ENCODE data around the gene ERV3-1.

ERV3-1 gene

GRCh38 chr7:65004575-65004974 lies 1.9 kb downstream of the ERV3-1 start:
- no peaks in the 10 kb centered on the region for H3K27me3 ChIP-seq (replicated peaks; ENCODE audit: control insufficient read depth, insufficient read depth, low read length)
- peaks cover 4% of the 10 kb centered on the region for H3K36me3 ChIP-seq (ENCODE audit: control insufficient read depth, insufficient read depth, low read length)
- H3K4me3 ChIP-seq (replicated peaks; ENCODE audit: low read depth, low read length) = no peak overlapping the region
- no peak for DNase-seq (ENCODE audit: extremely low read depth, insufficient read length)
- no peak for TF ChIP-seq CTCF (IDR thresholded peaks at IDR 0.05; ENCODE audit: insufficient read depth, low read length, poor library complexity, severe bottlenecking)

GRCh38 chr7:65002972-65003585 lies 3.4 kb downstream of the ERV3-1 start:
- no peak for DNase-seq (ENCODE audit: extremely low read depth, insufficient read length)
- no peak overlapping the region for H3K4me3 ChIP-seq (replicated peaks; ENCODE audit: low read depth, low read length)
- peaks cover 6% of the 10 kb centered on the region for H3K36me3 ChIP-seq (ENCODE audit: control insufficient read depth, insufficient read depth, low read length)
- no peaks in the 10 kb centered on the region for H3K27me3 ChIP-seq (replicated peaks; ENCODE audit: control insufficient read depth, insufficient read depth, low read length)
- TF ChIP-seq CTCF (IDR thresholded peaks at IDR 0.05; ENCODE audit: insufficient read depth, low read length, poor library complexity, severe bottlenecking) = no peak

GRCh38 chr7:65001291-65001814 lies 5.1 kb downstream of the ERV3-1 start:
- DNase-seq (ENCODE audit: extremely low read depth, insufficient read length) = no peak
- H3K27me3 ChIP-seq (replicated peaks; ENCODE audit: control insufficient read depth, insufficient read depth, low read length) = no peaks in the 10 kb centered on the region
- peaks cover 6% of the 10 kb centered on the region for H3K36me3 ChIP-seq (ENCODE audit: control insufficient read depth, insufficient read depth, low read length)
- TF ChIP-seq CTCF (IDR thresholded peaks at IDR 0.05; ENCODE audit: insufficient read depth, low read length, poor library complexity, severe bottlenecking) = no peak
- H3K4me3 ChIP-seq (replicated peaks; ENCODE audit: low read depth, low read length) = no peak overlapping the region

GRCh38 chr7:64999165-65000004 lies 7.1 kb downstream of the ERV3-1 start:
- H3K4me3 ChIP-seq (replicated peaks; ENCODE audit: low read depth, low read length) = no peak overlapping the region
- H3K27me3 ChIP-seq (replicated peaks; ENCODE audit: control insufficient read depth, insufficient read depth, low read length) = no peaks in the 10 kb centered on the region
- no peak for TF ChIP-seq CTCF (IDR thresholded peaks at IDR 0.05; ENCODE audit: insufficient read depth, low read length, poor library complexity, severe bottlenecking)
- H3K36me3 ChIP-seq (ENCODE audit: control insufficient read depth, insufficient read depth, low read length) = peaks cover 6% of the 10 kb centered on the region
- DNase-seq (ENCODE audit: extremely low read depth, insufficient read length) = peak; percentile 14

- no peak for DNase-seq (ENCODE audit: extremely low read depth, insufficient read length)
- no peak for TF ChIP-seq CTCF (IDR thresholded peaks at IDR 0.05; ENCODE audit: insufficient read depth, low read length, poor library complexity, severe bottlenecking)
Observed at GRCh38 chr7:64998865-64999164, 7.7 kb downstream of the ERV3-1 start.

More at GRCh38 chr7:64998865-64999164, 7.7 kb downstream of the ERV3-1 start:
- Histone ChIP-seq H3K27me3 (replicated peaks; ENCODE audit: control insufficient read depth, insufficient read depth, low read length) (no peaks in the 10 kb centered on the region), H3K36me3 (ENCODE audit: control insufficient read depth, insufficient read depth, low read length) (peaks cover 6% of the 10 kb centered on the region), H3K4me3 (replicated peaks; ENCODE audit: low read depth, low read length) (no peak overlapping the region)

Measured in GM06990 (cell line).